Epithelial cell of proximal tubule (primary cell): ENCODE results near the gene MBL2. TPM values are rescaled to one million over a fixed set of nuclear protein-coding genes. Genes with fewer than 3 reads are reported as not detected.
A peak's percentile ranks its signal among the peaks of the same experiment; 100 is the strongest.

Experiments used
- DNase-seq: peaks from one replicate; pipeline ENCODE4 v3.0.0-alpha.2; 2011; ENCODE audit warnings: low read depth
- H3K4me3 ChIP-seq: 2 replicates; pipeline ENCODE4 v1.5.1; 2011; ENCODE audit warnings: low read depth, mild to moderate bottlenecking, low read length
- CTCF ChIP-seq: conservative IDR thresholded peaks from 2 replicates; pipeline ENCODE4 v1.5.1; 2012; ENCODE audit warnings: low read depth, mild to moderate bottlenecking, low read length
- total RNA-seq: library from RNA; depleted of rRNA; stranded (reverse); fragments of >200 nt; gene quantifications from 2 replicates; pipeline ENCODE4 v1.2.3, GENCODE V29; 2015

Gene MBL2
- total RNA-seq, 1 donor from 2014 or later, result not detected

GRCh38 chr10:52780391-52781155 lies 8.0 kb upstream of the MBL2 start:
- no peak overlapping the region for H3K4me3 ChIP-seq
- DNase-seq, result no peak
- TF ChIP-seq CTCF, result no peak

GRCh38 chr10:52779541-52780390 lies 7.2 kb upstream of the MBL2 start:
- DNase-seq, result no peak
- peak; percentile 99 for TF ChIP-seq CTCF
- no peak overlapping the region for H3K4me3 ChIP-seq

- peak; percentile 75 for TF ChIP-seq CTCF
- no peak for DNase-seq
- no peak overlapping the region for H3K4me3 ChIP-seq
These were observed 6.2 kb upstream of the MBL2 start for GRCh38 chr10:52778511-52779392.

GRCh38 chr10:52777414-52777813 lies 4.8 kb upstream of the MBL2 start:
- no peak overlapping the region for H3K4me3 ChIP-seq
- TF ChIP-seq CTCF, result no peak

GRCh38 chr10:52776471-52776903 lies 3.9 kb upstream of the MBL2 start:
- no peak for TF ChIP-seq CTCF
- DNase-seq, result no peak
- H3K4me3 ChIP-seq, result no peak overlapping the region

More at GRCh38 chr10:52777414-52777813, 4.8 kb upstream of the MBL2 start:
- DNase-seq, result no peak

GRCh38 chr10:52775132-52775647 lies 2.6 kb upstream of the MBL2 start:
- H3K4me3 ChIP-seq, result no peak overlapping the region
- TF ChIP-seq CTCF, result no peak
- DNase-seq, result no peak
